ENCODE measurements around the gene PLD4. TPM values are rescaled to one million over a fixed set of nuclear protein-coding genes. Genes with fewer than 3 reads are reported as not detected.

The PLD4 gene
- total RNA-seq, 2 donors from 2014 or later: 1.2 to 5.4 TPM

- Histone ChIP-seq H3K4me3 (no peak overlapping the region), H3K36me3 (no peaks in the 10 kb centered on the region), H3K9me3 (no peaks in the 10 kb centered on the region), H3K27ac (no peak overlapping the region), H3K27me3 (replicated peaks; ENCODE audit: insufficient read depth) (no peaks in the 10 kb centered on the region), H3K4me1 (replicated peaks) (no peaks in the 10 kb centered on the region)
- no peak for DNase-seq (ENCODE audit: low spot score)
- 63% methylated on average over 8 of the region's 8 CpGs for WGBS
- TF ChIP-seq POLR2A (IDR thresholded peaks at IDR 0.05) (no peak), POLR2AphosphoS5 (IDR thresholded peaks at IDR 0.05) (no peak), CTCF (IDR thresholded peaks at IDR 0.05) (no peak)
- intact Hi-C loops (cut with DNase I): no loop called here
Measured at GRCh38 chr14:104927901-104928300, 3.2 kb downstream of the PLD4 start.

GRCh38 chr14:104928391-104929133 lies 3.9 kb downstream of the PLD4 start:
- Histone ChIP-seq H3K27ac (no peak overlapping the region), H3K27me3 (replicated peaks; ENCODE audit: insufficient read depth) (no peaks in the 10 kb centered on the region), H3K4me3 (no peak overlapping the region), H3K9me3 (no peaks in the 10 kb centered on the region), H3K4me1 (replicated peaks) (no peaks in the 10 kb centered on the region), H3K36me3 (no peaks in the 10 kb centered on the region)
- no peak for TF ChIP-seq POLR2A (IDR thresholded peaks at IDR 0.05)
- TF ChIP-seq POLR2AphosphoS5 (IDR thresholded peaks at IDR 0.05): no peak
- TF ChIP-seq CTCF (IDR thresholded peaks at IDR 0.05): no peak
- no peak for DNase-seq (ENCODE audit: low spot score)
- WGBS: 93% methylated on average over 12 of the region's 17 CpGs
- intact Hi-C loops (cut with DNase I): no loop called here

DNA sequence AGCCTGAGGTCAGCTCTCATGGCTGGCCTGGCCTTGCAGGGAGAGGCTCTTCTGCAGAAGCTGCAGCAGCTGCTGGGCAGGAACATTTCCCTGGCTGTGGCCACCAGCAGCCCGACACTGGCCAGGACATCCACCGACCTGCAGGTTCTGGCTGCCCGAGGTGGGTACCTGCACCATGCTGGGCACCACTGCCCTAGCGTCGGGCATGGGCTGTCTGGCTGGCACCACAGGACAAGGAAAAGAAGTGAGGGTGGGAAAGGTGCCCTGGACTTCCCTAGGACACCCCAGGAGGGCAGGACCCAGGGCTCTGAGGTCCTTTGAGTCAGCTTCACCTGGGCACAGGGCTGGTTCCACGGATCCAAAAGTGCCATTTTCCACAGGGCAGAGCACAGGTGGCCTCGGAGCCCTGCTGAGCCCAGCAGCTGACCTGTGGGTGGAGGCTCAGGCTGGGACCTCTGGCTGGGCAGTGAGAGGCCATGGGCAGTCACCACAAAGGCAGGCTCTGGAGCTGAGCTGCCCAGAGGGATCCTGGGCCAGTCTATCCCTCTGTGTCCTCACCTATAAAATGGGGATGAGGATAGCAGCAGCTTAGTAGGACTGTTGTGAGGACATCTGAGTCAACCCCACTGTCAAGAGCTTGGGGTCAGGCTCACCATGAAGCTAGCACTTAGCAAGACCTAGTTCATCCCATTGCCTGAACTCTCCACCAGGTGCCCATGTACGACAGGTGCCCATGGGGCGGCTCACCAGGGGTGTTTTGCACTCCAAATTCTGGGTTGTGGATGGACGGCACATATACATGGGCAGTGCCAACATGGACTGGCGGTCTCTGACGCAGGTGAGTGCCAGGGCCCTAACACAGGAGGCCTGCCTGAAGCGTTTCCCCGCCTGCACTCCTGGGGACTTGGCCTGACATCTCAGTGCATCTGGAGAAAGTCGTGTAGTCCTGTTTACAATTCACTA lies 4.9 kb downstream of the PLD4 start:
- Histone ChIP-seq H3K9me3 (no peaks in the 10 kb centered on the region), H3K36me3 (no peaks in the 10 kb centered on the region), H3K4me3 (no peak overlapping the region), H3K27me3 (replicated peaks; ENCODE audit: insufficient read depth) (no peaks in the 10 kb centered on the region), H3K27ac (no peak overlapping the region), H3K4me1 (replicated peaks) (no peaks in the 10 kb centered on the region)
- TF ChIP-seq POLR2A (IDR thresholded peaks at IDR 0.05): no peak
- TF ChIP-seq CTCF (IDR thresholded peaks at IDR 0.05): no peak
- intact Hi-C loops (cut with DNase I): loop anchor here (2.0 to 5.0 kb wide), 3 partner anchors 32 to 53 kb away; no protein-coding TSS in a partner anchor
- 87% methylated on average over 15 of the region's 15 CpGs for WGBS
- DNase-seq (ENCODE audit: low spot score): no peak

GRCh38 chr14:104930526-104931303 lies 6.0 kb downstream of the PLD4 start:
- Histone ChIP-seq H3K27ac (no peak overlapping the region), H3K4me3 (no peak overlapping the region), H3K9me3 (no peaks in the 10 kb centered on the region), H3K4me1 (replicated peaks) (no peaks in the 10 kb centered on the region), H3K36me3 (no peaks in the 10 kb centered on the region), H3K27me3 (replicated peaks; ENCODE audit: insufficient read depth) (no peaks in the 10 kb centered on the region)
- intact Hi-C loops (cut with DNase I): loop anchor here (2.0 to 5.0 kb wide), 3 partner anchors 33 to 52 kb away; no protein-coding TSS in a partner anchor
- no peak for TF ChIP-seq POLR2A (IDR thresholded peaks at IDR 0.05)
- TF ChIP-seq CTCF (IDR thresholded peaks at IDR 0.05): no peak
- TF ChIP-seq POLR2AphosphoS5 (IDR thresholded peaks at IDR 0.05): no peak
- 77% methylated on average over 10 of the region's 10 CpGs for WGBS
- DNase-seq (ENCODE audit: low spot score): no peak
